Measurements from ENCODE around the gene CNTNAP2.

GRCh38 chr7:148299350-148300276 is 2183.0 kb downstream of the CNTNAP2 start:
- TF ChIP-seq CTCF (conservative IDR thresholded peaks at IDR 0.05 in 1 of 2, IDR thresholded peaks at IDR 0.05 in 1 of 2; ENCODE audit: low read depth in 1 of 2, low read length in 2 of 2) (no peak), EZH2 (IDR thresholded peaks at IDR 0.05; ENCODE audit: low read length, missing control alignments) (no peak)

Data from fibroblast of lung (primary cell).